Left lung (tissue), 10 donors: ENCODE measurements around the gene ALOXE3. TPM values are rescaled to one million over a fixed set of nuclear protein-coding genes. Genes with fewer than 3 reads are reported as not detected.

ENCODE experiments used
- ATAC-seq: fragments of 200-7000 bp; cut with Tn5 transposase; one replicate; pipeline ENCODE4 v1.9.1; 2020; ENCODE audit warnings: moderate library complexity
- DNase-seq, 4 donors: peaks; one replicate each; pipeline ENCODE4 v3.0.0-alpha.2; 2013 to 2020
- H3K27ac ChIP-seq, 2 donors: fragments of 200-600 bp; sonication (generic) in 1 of 2; one replicate each; pipeline versions ENCODE4 v1.5.0 to v1.8.0; 2020 to 2021
- H3K27me3 ChIP-seq, 2 donors: fragments of 200-600 bp; sonication (generic) in 1 of 2; one replicate each; pipeline versions ENCODE4 v1.5.0 to v1.8.0; 2020 to 2021
- H3K36me3 ChIP-seq, 2 donors: fragments of 200-600 bp; sonication (generic) in 1 of 2; one replicate each; pipeline versions ENCODE4 v1.5.0 to v1.8.0; 2020 to 2021
- H3K4me1 ChIP-seq, 2 donors: fragments of 200-600 bp; one replicate each; pipeline ENCODE4 v1.8.0; 2021
- H3K4me3 ChIP-seq, 2 donors: fragments of 200-600 bp; sonication (generic) in 1 of 2; one replicate each; pipeline versions ENCODE4 v1.5.0 to v1.8.0; 2020 to 2021; ENCODE audit warnings: mild to moderate bottlenecking in 1 of 2
- H3K9me3 ChIP-seq, 2 donors: fragments of 200-600 bp; sonication (generic) in 1 of 2; one replicate each; pipeline versions ENCODE4 v1.5.0 to v1.8.0; 2020 to 2021
- CTCF ChIP-seq, 2 donors: fragments of 200-600 bp; sonication (generic) in 1 of 2; IDR thresholded peaks; one replicate each; pipeline versions ENCODE4 v1.5.0 to v1.8.0; 2021; ENCODE audit warnings: antibody characterized with exemption in 2 of 2
- intact Hi-C, 2 donors: fragments of 100-400 bp; cut with DNase I; formaldehyde crosslinking; loops; one replicate each; pipeline versions ENCODE4 v1.11.2 to v1.14.2; 2022
- polyA plus RNA-seq, 6 donors: library from polyadenylated mRNA; unstranded; fragments of 120-200 nt; gene quantifications; one replicate each; pipeline ENCODE4 v1.2.1, GENCODE V29; 2013; ENCODE audit not compliant: insufficient read length in 6 of 6
- total RNA-seq, 2 donors: library from RNA; stranded (reverse); fragmentation: NEBNext Ultra II Directional; extraction: Animal tissue kit (Norgen Biotek cat#: 25700); gene quantifications; one replicate each; pipeline ENCODE4 v1.2.1, GENCODE V29; 2021
- donor health status: DM: no; HTN: yes; CAD: no.
- donor health status: DM: no; HTN: no; CAD: no.

ALOXE3 gene
- total and polyA plus RNA-seq, 8 donors, result 0.05 to 0.55 (median 0.14) TPM; not detected in 4

GRCh38 chr17:8073627-8074484, 44.5 kb downstream of the ALOXE3 start:
- intact Hi-C loops, result no loop called here
- H3K27ac ChIP-seq, result no peak overlapping the region
- H3K36me3 ChIP-seq, result no peaks in the 10 kb centered on the region
- DNase-seq (peak in 3 of 4 donors; percentile 73 to 95 (median 74)), ATAC-seq (peak; percentile 81)
- peak; percentile 91 to 94 for TF ChIP-seq CTCF (IDR thresholded peaks at IDR 0.05)
- H3K27me3 ChIP-seq, result peaks cover 27 to 81% of the 10 kb centered on the region in 2 donors
- H3K9me3 ChIP-seq, result no peaks in the 10 kb centered on the region
- H3K4me3 ChIP-seq, result no peak overlapping the region
- H3K4me1 ChIP-seq, result peaks cover 11 to 34% of the 10 kb centered on the region in 2 donors

DNA sequence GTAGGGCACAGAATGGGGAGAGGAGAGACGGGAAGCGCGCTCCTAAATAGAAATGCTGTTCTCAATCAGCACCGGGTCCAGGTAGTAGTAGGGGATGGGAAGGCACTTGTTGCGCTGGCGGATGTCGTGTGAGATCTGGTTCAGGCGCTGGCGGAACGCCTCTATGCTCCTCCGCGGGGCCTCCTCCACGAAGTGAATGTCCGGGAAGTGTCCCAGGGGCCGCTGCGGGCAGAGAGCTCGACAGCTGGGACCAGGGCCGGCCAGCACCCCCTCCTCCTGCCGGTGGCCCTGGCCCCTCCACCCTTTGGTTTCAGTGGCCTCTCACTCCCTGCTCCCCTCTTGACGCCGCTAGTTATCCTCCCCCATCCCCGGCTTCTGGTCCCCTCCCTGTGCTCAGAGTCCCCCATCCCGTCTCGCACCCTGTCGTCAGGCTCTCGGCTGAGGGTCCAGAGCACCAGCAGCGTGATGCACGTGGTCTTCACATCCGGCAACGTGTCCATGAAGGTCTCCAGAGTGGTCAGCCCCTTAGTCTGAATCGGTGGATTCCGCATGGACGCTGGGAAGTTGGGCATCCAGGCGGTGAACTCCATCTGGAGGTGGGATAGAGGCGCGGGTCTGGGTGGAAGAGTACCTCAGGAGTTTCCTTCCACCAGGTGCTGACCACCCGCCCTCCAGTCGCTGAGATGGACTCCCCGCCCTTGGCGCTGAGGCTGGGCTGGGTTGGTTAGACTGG, 45.4 kb downstream of the ALOXE3 start:
- Histone ChIP-seq H3K27me3 (peaks cover 27 to 71% of the 10 kb centered on the region in 2 donors), H3K9me3 (no peaks in the 10 kb centered on the region)

DNA sequence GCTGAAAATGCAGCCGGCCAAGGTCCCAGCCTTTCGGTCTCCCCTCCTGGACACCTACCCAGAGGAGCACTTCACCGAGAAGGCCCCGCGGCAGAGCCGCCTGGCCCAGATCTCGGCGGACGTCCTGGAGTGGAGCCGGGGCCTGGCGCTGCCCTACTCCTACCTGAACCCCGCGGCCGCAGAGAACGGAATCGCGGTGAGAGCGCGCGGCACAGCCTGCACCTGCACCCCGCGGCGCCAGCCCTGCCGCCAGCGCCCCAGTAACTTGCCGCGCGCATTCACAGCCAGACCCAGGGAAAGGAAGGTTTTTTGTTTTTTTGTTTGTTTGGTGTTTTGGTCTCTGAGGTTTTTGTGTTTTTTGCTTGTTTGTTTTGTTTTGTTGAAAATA, 46.0 kb downstream of the ALOXE3 start:
- intact Hi-C loops, result no loop called here
- ATAC-seq, result peak; percentile 7

More for the DNA sequence above, 45.4 kb downstream of the ALOXE3 start:
- Histone ChIP-seq H3K4me1 (peaks cover 11 to 37% of the 10 kb centered on the region in 2 donors), H3K27ac (no peak overlapping the region), H3K36me3 (no peaks in the 10 kb centered on the region), H3K4me3 (no peak overlapping the region)
- DNase-seq (peak in 1 of 4 donors; percentile 78), ATAC-seq (peak; percentile 19)
- no peak for TF ChIP-seq CTCF (IDR thresholded peaks at IDR 0.05)
- intact Hi-C loops, result no loop called here

GRCh38 chr17:8071496-8071895, 46.8 kb downstream of the ALOXE3 start:
- intact Hi-C loops, result no loop called here
- H3K27me3 ChIP-seq, result peaks cover 25 to 57% of the 10 kb centered on the region in 2 donors
- ATAC-seq (no peak), DNase-seq (peak in 1 of 4 donors; percentile 44)
- no peak overlapping the region for H3K4me3 ChIP-seq
- H3K27ac ChIP-seq, result no peak overlapping the region
- peaks cover 11 to 40% of the 10 kb centered on the region in 2 donors for H3K4me1 ChIP-seq
- H3K9me3 ChIP-seq, result no peaks in the 10 kb centered on the region
- H3K36me3 ChIP-seq, result no peaks in the 10 kb centered on the region
- no peak for TF ChIP-seq CTCF (IDR thresholded peaks at IDR 0.05)

More for the DNA sequence above, 46.0 kb downstream of the ALOXE3 start:
- H3K4me3 ChIP-seq, result no peak overlapping the region
- peak in 1 of 4 donors; percentile 80 for DNase-seq
- TF ChIP-seq CTCF (IDR thresholded peaks at IDR 0.05), result no peak
- no peaks in the 10 kb centered on the region for H3K36me3 ChIP-seq
- H3K27me3 ChIP-seq, result peaks cover 25 to 66% of the 10 kb centered on the region in 2 donors
- peaks cover 11 to 37% of the 10 kb centered on the region in 2 donors for H3K4me1 ChIP-seq
- H3K27ac ChIP-seq, result no peak overlapping the region
- no peaks in the 10 kb centered on the region for H3K9me3 ChIP-seq

DNA sequence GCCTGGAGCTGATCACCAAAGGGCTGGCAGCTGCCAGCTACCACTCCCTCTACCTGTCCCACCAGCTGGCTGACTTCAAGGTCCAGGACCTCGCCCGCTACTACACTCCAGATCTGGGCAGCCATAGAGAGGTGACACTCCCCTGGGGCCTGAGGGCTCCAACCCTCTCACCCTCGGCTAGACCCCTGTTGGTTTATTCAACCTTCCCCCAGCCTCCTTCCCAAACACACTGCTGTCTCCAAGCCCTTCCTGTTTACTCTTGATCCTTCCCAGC, 48.8 kb downstream of the ALOXE3 start:
- TF ChIP-seq CTCF (IDR thresholded peaks at IDR 0.05), result no peak
- ATAC-seq, result peak; percentile 1
- peak overlapping the region in 1 of 2 donors; percentile 34 for H3K27ac ChIP-seq
- no peaks in the 10 kb centered on the region for H3K36me3 ChIP-seq
- no peak for DNase-seq
- peaks cover 11 to 40% of the 10 kb centered on the region in 2 donors for H3K4me1 ChIP-seq
- intact Hi-C loops, result no loop called here
- H3K9me3 ChIP-seq, result no peaks in the 10 kb centered on the region
- H3K4me3 ChIP-seq, result no peak overlapping the region
- peaks cover 22 to 45% of the 10 kb centered on the region in 2 donors for H3K27me3 ChIP-seq
